Ovary (tissue), 3 donors: ENCODE data around the gene MAN1A1.

Source experiments
- CTCF ChIP-seq, 3 donors: fragments of 450-650 bp in 2 of 3; fragments of 200-600 bp in 1 of 3; IDR thresholded peaks; one replicate each; pipeline versions ENCODE4 v1.5.1 to v1.8.0; 2016 to 2022; ENCODE audit warnings: antibody characterized with exemption in 3 of 3, mild to moderate bottlenecking in 1 of 3
- EP300 ChIP-seq: sonication (generic); formaldehyde crosslinking; IDR thresholded peaks from one replicate; pipeline ENCODE4 v1.6.1; 2017; ENCODE audit warnings: antibody characterized with exemption
- POLR2A ChIP-seq: fragments of 450-650 bp; IDR thresholded peaks from one replicate; pipeline ENCODE4 v1.6.1; 2017; ENCODE audit warnings: antibody characterized with exemption, mild to moderate bottlenecking, moderate library complexity
- donor health status: DM: no; HTN: no; CAD: no.

DNA sequence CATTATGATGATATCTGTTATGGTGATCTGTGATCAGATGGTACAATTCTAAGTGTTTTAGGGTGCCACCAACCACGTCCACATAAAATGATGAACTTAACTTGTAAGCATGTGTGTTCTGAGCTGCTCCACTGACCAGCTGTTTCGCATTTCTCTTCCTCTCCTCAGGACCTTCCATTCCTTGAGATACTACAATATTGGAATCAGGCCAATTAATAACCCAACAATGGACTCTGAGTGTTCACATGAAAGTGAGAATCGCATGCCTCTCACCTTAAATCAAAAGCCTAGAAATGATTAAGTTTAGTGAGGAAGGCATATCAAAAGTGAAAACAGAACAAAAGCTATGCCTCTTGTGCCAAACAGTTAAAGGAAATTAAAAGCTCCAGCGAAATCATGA lies 114.6 kb downstream of the MAN1A1 start:
- no peak for TF ChIP-seq POLR2A
- no peak for TF ChIP-seq CTCF (IDR thresholded peaks at IDR 0.05)
- TF ChIP-seq EP300: no peak
